Transverse colon (tissue), 3 donors: ENCODE data around the gene FAM89A.

Experiments
- CTCF ChIP-seq, 5 experiments: fragments of 200-600 bp in 3 of 5; fragments of 450-650 bp in 2 of 5; sonication (generic) in 3 of 5; IDR thresholded peaks; 1 replicate in 2 of 5; 2 replicates in 3 of 5; pipeline ENCODE4 v1.5.1; 2016 to 2017; ENCODE audit warnings: antibody characterized with exemption in 5 of 5, inconsistent platforms in 3 of 5, mild to moderate bottlenecking in 2 of 5, moderate library complexity in 1 of 5
- EP300 ChIP-seq: sonication (generic); formaldehyde crosslinking; IDR thresholded peaks from one replicate; pipeline ENCODE4 v1.6.1; 2017; ENCODE audit warnings: antibody characterized with exemption, low read depth
- POLR2A ChIP-seq: fragments of 450-650 bp; IDR thresholded peaks from one replicate; pipeline ENCODE4 v1.6.1; 2016; ENCODE audit warnings: antibody characterized with exemption, mild to moderate bottlenecking, moderate library complexity

GRCh38 chr1:231021540-231022031 is 18.5 kb downstream of the FAM89A start:
- TF ChIP-seq CTCF (IDR thresholded peaks at IDR 0.05) (no peak), EP300 (no peak), POLR2A (no peak)
